Right lobe of liver (tissue), 4 donors: ENCODE measurements around the gene TMC2.

Experiments used
- CTCF ChIP-seq, 4 donors: fragments of 200-600 bp in 3 of 4; fragments of 450-650 bp in 1 of 4; IDR thresholded peaks; one replicate each; pipeline versions ENCODE4 v1.5.1 to v1.8.0; 2016 to 2022; ENCODE audit warnings: antibody characterized with exemption in 4 of 4, mild to moderate bottlenecking in 2 of 4
- POLR2A ChIP-seq: fragments of 450-650 bp; IDR thresholded peaks from one replicate; pipeline ENCODE4 v1.6.1; 2017; ENCODE audit warnings: antibody characterized with exemption, mild to moderate bottlenecking
- donor health status: DM: no; HTN: no; CAD: no.
- donor health status: DM: no; HTN: no; CAD: no.
- donor health status: DM: no; HTN: yes; CAD: no.

GRCh38 chr20:2520617-2521016, 15.8 kb upstream of the TMC2 start:
- TF ChIP-seq POLR2A, result no peak
- TF ChIP-seq CTCF (IDR thresholded peaks at IDR 0.05), result no peak
